Stomach (tissue), 9 donors: ENCODE measurements around the gene ERP29. TPM values are rescaled to one million over a fixed set of nuclear protein-coding genes. Genes with fewer than 3 reads are reported as not detected.

Experiments
- DNase-seq, 2 donors: peaks; one replicate each; pipeline versions ENCODE4 v3.0.0 to v3.0.0-alpha.2; 2013 to 2019
- H3K27ac ChIP-seq, 5 donors: fragments of 200-600 bp in 4 of 5; sonication (generic) in 4 of 5; one replicate each; pipeline ENCODE4 v1.5.1; 2013 to 2019; ENCODE audit warnings: mild to moderate bottlenecking in 1 of 5, moderate library complexity in 1 of 5
- H3K27me3 ChIP-seq, 3 donors: fragments of 200-600 bp; sonication (generic); one replicate each; pipeline ENCODE4 v1.5.1; 2017 to 2019; ENCODE audit warnings: mixed run types in 1 of 3
- H3K36me3 ChIP-seq, 4 donors: fragments of 200-600 bp; sonication (generic); 1 replicate in 3 of 4; 2 replicates in 1 of 4; pipeline ENCODE4 v1.5.1; 2016 to 2019
- H3K4me1 ChIP-seq, 4 donors: fragments of 200-600 bp; sonication (generic); one replicate each; pipeline ENCODE4 v1.5.1; 2016 to 2019
- H3K4me3 ChIP-seq, 4 donors: fragments of 200-600 bp; sonication (generic) in 3 of 4; one replicate each; pipeline ENCODE4 v1.5.1; 2016 to 2019; ENCODE audit warnings: mild to moderate bottlenecking in 1 of 4
- H3K9me3 ChIP-seq, 4 donors: fragments of 200-600 bp; sonication (generic); one replicate each; pipeline ENCODE4 v1.5.1; 2016 to 2019
- EP300 ChIP-seq: sonication (generic); formaldehyde crosslinking; IDR thresholded peaks from one replicate; pipeline ENCODE4 v1.6.1; 2017; ENCODE audit warnings: antibody characterized with exemption
- POLR2A ChIP-seq, 4 donors: fragments of 450-650 bp; IDR thresholded peaks; one replicate each; pipeline ENCODE4 v1.6.1; 2016; ENCODE audit warnings: antibody characterized with exemption in 4 of 4, control low read depth in 2 of 4, mild to moderate bottlenecking in 1 of 4, moderate library complexity in 1 of 4
- POLR2AphosphoS5 ChIP-seq, 3 donors: sonication (generic); formaldehyde crosslinking; IDR thresholded peaks; one replicate each; pipeline ENCODE4 v1.6.1; 2016; ENCODE audit warnings: antibody characterized with exemption in 3 of 3
- WGBS, 5 donors: extraction: QIAGEN DNeasy Blood & Tissue Kit in 3 of 5; methylation state at CpG; one replicate each; pipeline versions ENCODE4 v1.1.5 to v1.1.7; 2013 to 2018; 5-methylcytosine and 5-hydroxymethylcytosine counted together
- intact Hi-C: fragments of 100-400 bp; cut with DNase I; formaldehyde crosslinking; loops from one replicate; pipeline ENCODE4 v1.15.1; 2023; ENCODE audit warnings: low total_unique reads
- polyA plus RNA-seq, 3 donors: library from polyadenylated mRNA; stranded (reverse); fragments of 200-250 nt; gene quantifications; one replicate each; pipeline ENCODE4 v1.2.3, GENCODE V29; 2013
- total RNA-seq, 5 donors: library from RNA; depleted of rRNA; stranded (reverse); fragments of >200 nt; gene quantifications; one replicate each; pipeline versions ENCODE4 v1.1.0 to v1.2.3, GENCODE V29; 2014 to 2016
- TF ChIP-seq, protein P1 (sequence below), 7 experiments: fragments of 450-650 bp in 4 of 7; fragments of 200-600 bp in 3 of 7; sonication (generic) in 3 of 7; IDR thresholded peaks; one replicate each; pipeline ENCODE4 v1.5.1; 2016 to 2019; ENCODE audit warnings: antibody characterized with exemption in 7 of 7, control low read depth in 2 of 7, mild to moderate bottlenecking in 1 of 7
- donor health status: healthy with polysubstance abuse.
- donor health status: Bipolar disorder and iron deficiency.
- donor health status: healthy.

ERP29 gene
- total and polyA plus RNA-seq, 8 donors = 9.8 to 140 (median 47.2) TPM

DNA sequence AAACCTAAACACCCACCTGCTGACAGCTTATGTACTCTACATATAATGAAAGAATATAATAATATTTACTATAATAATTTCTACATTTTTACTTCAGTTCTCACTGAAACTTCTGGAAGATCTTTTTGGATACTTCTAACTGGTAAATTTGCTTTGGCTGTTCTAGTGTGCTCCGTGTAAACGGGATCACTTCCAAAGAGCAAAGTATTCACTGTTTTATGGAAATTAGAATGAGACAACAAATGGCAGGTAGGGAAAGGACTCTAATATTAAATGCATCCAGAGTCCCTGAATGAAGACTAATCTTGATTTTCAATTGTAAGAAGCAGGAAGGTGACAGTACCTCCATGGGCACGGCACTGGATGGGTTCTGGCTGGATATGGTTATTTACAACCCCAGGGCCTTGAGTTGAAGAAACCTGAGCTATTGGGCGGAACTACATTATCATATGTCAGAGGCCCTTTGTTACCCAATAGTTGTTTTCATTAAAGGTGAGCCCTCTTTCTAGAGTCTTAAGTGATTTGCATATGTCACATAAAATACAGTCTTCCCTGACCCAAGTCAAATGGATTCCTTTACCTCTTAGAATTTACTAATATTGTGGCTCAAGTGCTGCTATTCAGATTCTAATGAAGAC, 10.7 kb downstream of the ERP29 start:
- Histone ChIP-seq H3K4me3 (no peak overlapping the region), H3K36me3 (peaks cover 19 to 82% (median 69%) of the 10 kb centered on the region in 4 donors), H3K9me3 (no peaks in the 10 kb centered on the region), H3K4me1 (peaks cover 2 to 34% (median 16%) of the 10 kb centered on the region in 4 donors), H3K27me3 (no peaks in the 10 kb centered on the region), H3K27ac (no peak overlapping the region)
- no peak for DNase-seq
- intact Hi-C loops = no loop called here
- WGBS, 5 donors = 60 to 81% (median 64%) methylated on average over 4 of the region's 4 CpGs
- TF ChIP-seq POLR2AphosphoS5 (IDR thresholded peaks at IDR 0.05) = no peak
- TF ChIP-seq, protein P1, sequence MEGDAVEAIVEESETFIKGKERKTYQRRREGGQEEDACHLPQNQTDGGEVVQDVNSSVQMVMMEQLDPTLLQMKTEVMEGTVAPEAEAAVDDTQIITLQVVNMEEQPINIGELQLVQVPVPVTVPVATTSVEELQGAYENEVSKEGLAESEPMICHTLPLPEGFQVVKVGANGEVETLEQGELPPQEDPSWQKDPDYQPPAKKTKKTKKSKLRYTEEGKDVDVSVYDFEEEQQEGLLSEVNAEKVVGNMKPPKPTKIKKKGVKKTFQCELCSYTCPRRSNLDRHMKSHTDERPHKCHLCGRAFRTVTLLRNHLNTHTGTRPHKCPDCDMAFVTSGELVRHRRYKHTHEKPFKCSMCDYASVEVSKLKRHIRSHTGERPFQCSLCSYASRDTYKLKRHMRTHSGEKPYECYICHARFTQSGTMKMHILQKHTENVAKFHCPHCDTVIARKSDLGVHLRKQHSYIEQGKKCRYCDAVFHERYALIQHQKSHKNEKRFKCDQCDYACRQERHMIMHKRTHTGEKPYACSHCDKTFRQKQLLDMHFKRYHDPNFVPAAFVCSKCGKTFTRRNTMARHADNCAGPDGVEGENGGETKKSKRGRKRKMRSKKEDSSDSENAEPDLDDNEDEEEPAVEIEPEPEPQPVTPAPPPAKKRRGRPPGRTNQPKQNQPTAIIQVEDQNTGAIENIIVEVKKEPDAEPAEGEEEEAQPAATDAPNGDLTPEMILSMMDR (IDR thresholded peaks at IDR 0.05) = no peak
- no peak for TF ChIP-seq EP300
- no peak for TF ChIP-seq POLR2A (IDR thresholded peaks at IDR 0.05)

DNA sequence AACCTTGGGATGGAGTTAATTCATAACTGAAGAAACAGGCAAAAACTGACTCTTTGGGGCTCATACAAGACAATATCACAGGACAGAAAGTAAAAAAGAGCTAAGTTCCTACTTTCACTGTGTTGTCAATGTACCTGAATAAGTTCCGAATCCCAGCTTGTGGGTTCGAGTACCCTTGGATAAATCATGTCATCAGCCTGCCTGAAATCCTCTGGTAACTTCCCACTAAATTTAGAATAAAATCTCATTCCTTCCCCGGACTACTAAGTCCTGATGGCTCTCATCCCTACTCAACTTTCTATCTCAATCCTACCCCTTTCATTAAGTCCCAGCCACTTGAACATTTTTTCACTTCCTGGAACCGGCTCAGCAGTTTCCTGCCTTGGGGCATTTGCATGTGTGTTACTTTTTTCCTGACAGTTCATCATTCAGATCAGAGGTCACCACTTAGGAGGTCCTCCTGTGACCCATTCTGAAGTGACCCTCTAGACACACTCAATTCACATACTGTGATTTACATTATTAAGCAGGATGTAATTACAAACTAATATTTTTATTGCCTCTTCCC, 12.7 kb downstream of the ERP29 start:
- 74 to 82% (median 77%) methylated on average over 4 of the region's 4 CpGs for WGBS, 5 donors
- peaks cover 0 to 20% (median 10%) of the 10 kb centered on the region in 4 donors for H3K4me1 ChIP-seq
- H3K9me3 ChIP-seq = no peaks in the 10 kb centered on the region
- peaks cover 25 to 79% (median 70%) of the 10 kb centered on the region in 4 donors for H3K36me3 ChIP-seq
- DNase-seq = no peak
- no peak overlapping the region for H3K27ac ChIP-seq
- H3K27me3 ChIP-seq = no peaks in the 10 kb centered on the region
- TF ChIP-seq POLR2A (IDR thresholded peaks at IDR 0.05) = no peak
- TF ChIP-seq, protein P1 (IDR thresholded peaks at IDR 0.05) = no peak
- no peak for TF ChIP-seq POLR2AphosphoS5 (IDR thresholded peaks at IDR 0.05)
- no peak for TF ChIP-seq EP300
- no peak overlapping the region for H3K4me3 ChIP-seq
- intact Hi-C loops = no loop called here

DNA sequence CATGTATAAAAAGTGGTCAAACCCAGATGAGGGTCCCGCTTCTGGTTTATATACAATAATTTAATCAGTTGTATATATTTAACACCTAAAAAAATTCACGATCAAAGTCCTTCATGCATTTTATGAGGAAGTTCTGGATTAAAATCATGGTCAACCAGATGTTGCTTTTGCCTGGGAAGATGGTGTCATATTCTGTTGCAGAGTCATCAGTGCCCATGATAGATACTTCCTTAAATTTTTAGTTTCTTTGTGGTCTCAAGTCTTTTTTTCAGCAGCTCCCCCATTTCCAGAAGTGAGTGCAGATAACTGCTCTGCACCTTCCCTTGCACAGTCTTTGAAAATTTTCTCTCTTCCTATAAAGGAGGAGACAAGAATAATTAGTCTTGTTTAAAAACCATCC, 16.1 kb downstream of the ERP29 start:
- Histone ChIP-seq H3K27me3 (no peaks in the 10 kb centered on the region), H3K36me3 (peaks cover 37 to 79% (median 71%) of the 10 kb centered on the region in 4 donors), H3K4me1 (peaks cover 0 to 20% (median 7%) of the 10 kb centered on the region in 4 donors), H3K9me3 (no peaks in the 10 kb centered on the region), H3K4me3 (no peak overlapping the region), H3K27ac (no peak overlapping the region)
- WGBS, 5 donors = 89 to 95% (median 93%) methylated on average over 2 of the region's 2 CpGs
- intact Hi-C loops = no loop called here
- no peak for DNase-seq
- TF ChIP-seq EP300 (no peak), POLR2A (IDR thresholded peaks at IDR 0.05) (no peak), POLR2AphosphoS5 (IDR thresholded peaks at IDR 0.05) (no peak)
- TF ChIP-seq, protein P1 (IDR thresholded peaks at IDR 0.05) = no peak

DNA sequence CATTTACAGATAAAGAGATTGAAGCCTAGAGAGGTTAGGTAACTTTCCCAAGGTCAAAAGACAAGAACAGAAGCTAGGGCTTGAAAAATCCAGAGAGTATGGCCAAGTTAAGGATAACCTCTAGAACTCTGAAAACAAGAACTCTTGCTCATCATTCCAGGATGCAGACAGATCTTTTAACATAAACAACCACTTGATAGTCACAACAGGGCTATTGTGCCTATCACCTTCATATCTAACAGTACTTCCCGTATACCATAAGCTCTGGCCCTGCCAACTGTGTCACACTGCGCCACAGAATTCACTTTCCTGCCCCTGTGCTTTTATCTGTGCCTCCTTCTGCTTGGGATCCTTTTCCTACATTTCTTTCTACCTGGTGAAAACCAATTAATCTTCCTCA, 18.2 kb downstream of the ERP29 start:
- Histone ChIP-seq H3K4me3 (no peak overlapping the region), H3K9me3 (no peaks in the 10 kb centered on the region), H3K36me3 (peaks cover 37 to 89% (median 84%) of the 10 kb centered on the region in 4 donors), H3K27ac (no peak overlapping the region), H3K4me1 (peaks cover 0 to 13% (median 6%) of the 10 kb centered on the region in 4 donors), H3K27me3 (no peaks in the 10 kb centered on the region)
- no peak for DNase-seq
- intact Hi-C loops = no loop called here
- TF ChIP-seq, protein P1 (IDR thresholded peaks at IDR 0.05) = no peak
- TF ChIP-seq POLR2A (IDR thresholded peaks at IDR 0.05) = no peak
- TF ChIP-seq POLR2AphosphoS5 (IDR thresholded peaks at IDR 0.05) = no peak
- TF ChIP-seq EP300 = no peak
- WGBS, 5 donors = 47 to 79% (median 56%) methylated on average over 2 of the region's 2 CpGs
